MM.1S (cell line): Measurements from ENCODE around the gene ACLY.

Experiments used
- DNase-seq: peaks from one replicate; pipeline ENCODE4 v3.0.0-alpha.2; 2015
- H2AFZ ChIP-seq: fragments of 300-600 bp; sonication (generic); 2 replicates; pipeline ENCODE4 v1.6.0; 2016; ENCODE audit warnings: antibody characterized with exemption, low read length
- H3F3A ChIP-seq: fragments of 300-600 bp; sonication (generic); 2 replicates; pipeline ENCODE4 v1.6.1; 2016; ENCODE audit warnings: mild to moderate bottlenecking, antibody characterized with exemption, low read length, moderate library complexity, mixed read lengths; ENCODE audit not compliant: insufficient read depth
- H3K27ac ChIP-seq: fragments of 300-600 bp; sonication (generic); 2 replicates; pipeline ENCODE4 v1.5.1; 2016; ENCODE audit warnings: mild to moderate bottlenecking, low read length
- H3K27me3 ChIP-seq: fragments of 300-600 bp; sonication (generic); replicated peaks from 2 replicates; pipeline ENCODE4 v1.6.0; 2016; ENCODE audit warnings: low read length; ENCODE audit not compliant: insufficient read depth
- H3K36me3 ChIP-seq: fragments of 300-600 bp; sonication (generic); replicated peaks from 2 replicates; pipeline ENCODE4 v1.6.1; 2016; ENCODE audit warnings: mild to moderate bottlenecking, low read length, mixed read lengths; ENCODE audit not compliant: insufficient read depth
- H3K4me1 ChIP-seq: fragments of 300-600 bp; sonication (generic); 2 replicates; pipeline ENCODE4 v1.6.1; 2016; ENCODE audit warnings: low read length, mixed read lengths
- H3K4me2 ChIP-seq: fragments of 300-600 bp; sonication (generic); 2 replicates; pipeline ENCODE4 v1.6.0; 2016; ENCODE audit warnings: low read depth, low read length
- H3K4me3 ChIP-seq: fragments of 300-600 bp; sonication (generic); 2 replicates; pipeline ENCODE4 v1.5.1; 2016; ENCODE audit warnings: low read length, mixed read lengths
- H3K79me2 ChIP-seq: fragments of 300-600 bp; sonication (generic); 2 replicates; pipeline ENCODE4 v1.6.1; 2016; ENCODE audit warnings: mixed run types, low read length, mixed read lengths
- H3K9ac ChIP-seq: fragments of 300-600 bp; sonication (generic); 2 replicates; pipeline ENCODE4 v1.6.1; 2016; ENCODE audit warnings: low read length, mixed read lengths
- H3K9me2 ChIP-seq: fragments of 300-600 bp; sonication (generic); replicated peaks from 2 replicates; pipeline ENCODE4 v1.6.1; 2016; ENCODE audit warnings: mild to moderate bottlenecking, low read length, mixed read lengths; ENCODE audit not compliant: insufficient read depth
- H3K9me3 ChIP-seq: fragments of 300-600 bp; sonication (generic); replicated peaks from 2 replicates; pipeline ENCODE4 v1.6.1; 2016; ENCODE audit warnings: mild to moderate bottlenecking, low read length, mixed read lengths; ENCODE audit not compliant: insufficient read depth
- H4K20me1 ChIP-seq: fragments of 300-600 bp; sonication (generic); 2 replicates; pipeline ENCODE4 v1.6.1; 2016; ENCODE audit warnings: mild to moderate bottlenecking, low read length, moderate library complexity, mixed read lengths; ENCODE audit not compliant: insufficient read depth
- CTCF ChIP-seq: fragments of 300-600 bp; sonication (generic); IDR thresholded peaks from 2 replicates; pipeline ENCODE4 v1.5.1; 2016; ENCODE audit warnings: antibody characterized with exemption, low read length, mixed read lengths
- EZH2 ChIP-seq: fragments of 300-600 bp; sonication (generic); optimal IDR thresholded peaks from 2 replicates; pipeline ENCODE3; 2017; ENCODE audit warnings: low read depth, mild to moderate bottlenecking, antibody characterized with exemption, low read length, mixed read lengths
- EZH2phosphoT487 ChIP-seq: fragments of 300-600 bp; sonication (generic); IDR thresholded peaks from 2 replicates; pipeline ENCODE4 v1.6.1; 2018; ENCODE audit warnings: antibody characterized with exemption, low read length

ACLY gene

GRCh38 chr17:41910701-41911391, 7.9 kb downstream of the ACLY start:
- Histone ChIP-seq H3K36me3 (peaks cover 15% of the 10 kb centered on the region), H3K27ac (no peak overlapping the region)

GRCh38 chr17:41909088-41909487, 9.7 kb downstream of the ACLY start:
- no peak overlapping the region for H3K4me2 ChIP-seq
- H3F3A ChIP-seq: no peaks in the 10 kb centered on the region
- H2AFZ ChIP-seq: no peak overlapping the region
- no peaks in the 10 kb centered on the region for H3K9me2 ChIP-seq
- no peaks in the 10 kb centered on the region for H3K9me3 ChIP-seq
- no peaks in the 10 kb centered on the region for H3K27me3 ChIP-seq
- no peak for DNase-seq
- H3K9ac ChIP-seq: no peak overlapping the region
- H3K4me3 ChIP-seq: no peak overlapping the region
- no peak overlapping the region for H3K27ac ChIP-seq
- H3K79me2 ChIP-seq: peaks cover 24% of the 10 kb centered on the region
- H4K20me1 ChIP-seq: 0 out of 2 replicates have a peak, but pooled peaks cover 1% of the 10 kb centered on the region
- TF ChIP-seq EZH2: no peak
- no peak for TF ChIP-seq EZH2phosphoT487
- no peak for TF ChIP-seq CTCF
- peaks cover 19% of the 10 kb centered on the region for H3K36me3 ChIP-seq
- H3K4me1 ChIP-seq: no peaks in the 10 kb centered on the region

More at GRCh38 chr17:41910701-41911391, 7.9 kb downstream of the ACLY start:
- peaks cover 42% of the 10 kb centered on the region for H3K79me2 ChIP-seq
- 0 out of 2 replicates have a peak, but pooled peaks cover 5% of the 10 kb centered on the region for H4K20me1 ChIP-seq
- H3F3A ChIP-seq: no peaks in the 10 kb centered on the region
- no peak for DNase-seq
- H3K9me2 ChIP-seq: no peaks in the 10 kb centered on the region
- H2AFZ ChIP-seq: no peak overlapping the region
- no peaks in the 10 kb centered on the region for H3K9me3 ChIP-seq
- H3K27me3 ChIP-seq: no peaks in the 10 kb centered on the region
- no peak for TF ChIP-seq CTCF
- no peak for TF ChIP-seq EZH2
- TF ChIP-seq EZH2phosphoT487: no peak
- no peak overlapping the region for H3K9ac ChIP-seq
- H3K4me1 ChIP-seq: no peaks in the 10 kb centered on the region
- H3K4me3 ChIP-seq: no peak overlapping the region
- H3K4me2 ChIP-seq: no peak overlapping the region

- Histone ChIP-seq H3K27ac (no peak overlapping the region), H3F3A (no peaks in the 10 kb centered on the region)
Measured at GRCh38 chr17:41907633-41908539, 10.9 kb downstream of the ACLY start.

More at GRCh38 chr17:41907633-41908539, 10.9 kb downstream of the ACLY start:
- Histone ChIP-seq H3K9me2 (no peaks in the 10 kb centered on the region), H2AFZ (no peak overlapping the region), H3K9me3 (no peaks in the 10 kb centered on the region), H3K36me3 (peaks cover 12% of the 10 kb centered on the region; the same call in 1 of the 2 replicates), H3K27me3 (no peaks in the 10 kb centered on the region), H3K4me1 (no peaks in the 10 kb centered on the region), H3K79me2 (peaks cover 12% of the 10 kb centered on the region), H4K20me1 (no peaks in the 10 kb centered on the region), H3K9ac (no peak overlapping the region), H3K4me2 (no peak overlapping the region), H3K4me3 (no peak overlapping the region)
- no peak for DNase-seq
- TF ChIP-seq CTCF (no peak), EZH2 (no peak), EZH2phosphoT487 (no peak)
